GM23338 (cell line): Measurements from ENCODE around the gene MRTFA.

Source experiments
- CREB1 ChIP-seq: fragments of 250-450 bp; sonication (Bioruptor Pico); IDR thresholded peaks from 2 replicates; pipeline ENCODE4 v1.5.0; 2020; ENCODE audit warnings: low read depth, mild to moderate bottlenecking, moderate library complexity
- EZH2 ChIP-seq: fragments of 200-600 bp; sonication (generic); IDR thresholded peaks from one replicate; pipeline ENCODE4 v1.8.0; 2017; ENCODE audit warnings: antibody characterized with exemption, mild to moderate bottlenecking, low read depth; ENCODE audit not compliant: unreplicated experiment
- EZH2phosphoT487 ChIP-seq: fragments of 200-600 bp; sonication (generic); IDR thresholded peaks from one replicate; pipeline ENCODE4 v1.8.1; 2018; ENCODE audit warnings: antibody characterized with exemption; ENCODE audit not compliant: unreplicated experiment
- JUNB ChIP-seq: IDR thresholded peaks from one replicate; pipeline ENCODE4 v1.6.1; 2016; ENCODE audit warnings: antibody characterized with exemption; ENCODE audit not compliant: unreplicated experiment
- POLR2AphosphoS5 ChIP-seq: IDR thresholded peaks from 2 replicates; pipeline ENCODE4 v1.6.1; 2016; ENCODE audit warnings: antibody characterized with exemption, low read depth
- REST ChIP-seq: IDR thresholded peaks from one replicate; pipeline ENCODE4 v1.6.1; 2018; ENCODE audit warnings: antibody characterized with exemption; ENCODE audit not compliant: unreplicated experiment
- ZNF462 ChIP-seq: fragments of 250-450 bp; sonication (Bioruptor Pico); IDR thresholded peaks from 2 replicates; pipeline ENCODE4 v1.5.0; 2020; ENCODE audit warnings: mild to moderate bottlenecking, moderate library complexity
- TF ChIP-seq, protein P1 (sequence below), 2 experiments: fragments of 200-600 bp in 1 of 2; sonication (generic) in 1 of 2; conservative IDR thresholded peaks; 2 replicates each; pipeline versions ENCODE4 v1.5.1 to v1.6.1; 2016 to 2017; ENCODE audit warnings: antibody characterized with exemption in 2 of 2, low read depth in 2 of 2, mild to moderate bottlenecking in 2 of 2, moderate library complexity in 1 of 2
- TF ChIP-seq, protein P2 (sequence below): IDR thresholded peaks from 2 replicates; pipeline ENCODE4 v1.6.1; 2016; ENCODE audit warnings: antibody characterized with exemption

GRCh38 chr22:40516416-40516815 is 120.1 kb downstream of the MRTFA start:
- TF ChIP-seq, protein P1, sequence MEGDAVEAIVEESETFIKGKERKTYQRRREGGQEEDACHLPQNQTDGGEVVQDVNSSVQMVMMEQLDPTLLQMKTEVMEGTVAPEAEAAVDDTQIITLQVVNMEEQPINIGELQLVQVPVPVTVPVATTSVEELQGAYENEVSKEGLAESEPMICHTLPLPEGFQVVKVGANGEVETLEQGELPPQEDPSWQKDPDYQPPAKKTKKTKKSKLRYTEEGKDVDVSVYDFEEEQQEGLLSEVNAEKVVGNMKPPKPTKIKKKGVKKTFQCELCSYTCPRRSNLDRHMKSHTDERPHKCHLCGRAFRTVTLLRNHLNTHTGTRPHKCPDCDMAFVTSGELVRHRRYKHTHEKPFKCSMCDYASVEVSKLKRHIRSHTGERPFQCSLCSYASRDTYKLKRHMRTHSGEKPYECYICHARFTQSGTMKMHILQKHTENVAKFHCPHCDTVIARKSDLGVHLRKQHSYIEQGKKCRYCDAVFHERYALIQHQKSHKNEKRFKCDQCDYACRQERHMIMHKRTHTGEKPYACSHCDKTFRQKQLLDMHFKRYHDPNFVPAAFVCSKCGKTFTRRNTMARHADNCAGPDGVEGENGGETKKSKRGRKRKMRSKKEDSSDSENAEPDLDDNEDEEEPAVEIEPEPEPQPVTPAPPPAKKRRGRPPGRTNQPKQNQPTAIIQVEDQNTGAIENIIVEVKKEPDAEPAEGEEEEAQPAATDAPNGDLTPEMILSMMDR (conservative IDR thresholded peaks at IDR 0.05; ENCODE audit: low read depth in 2 of 2) = no peak
- TF ChIP-seq REST (no peak), EZH2 (no peak), EZH2phosphoT487 (no peak), POLR2AphosphoS5 (no peak), JUNB (no peak), CREB1 (CRISPR knock-in tag) (no peak), ZNF462 (no peak)
- TF ChIP-seq, protein P2, sequence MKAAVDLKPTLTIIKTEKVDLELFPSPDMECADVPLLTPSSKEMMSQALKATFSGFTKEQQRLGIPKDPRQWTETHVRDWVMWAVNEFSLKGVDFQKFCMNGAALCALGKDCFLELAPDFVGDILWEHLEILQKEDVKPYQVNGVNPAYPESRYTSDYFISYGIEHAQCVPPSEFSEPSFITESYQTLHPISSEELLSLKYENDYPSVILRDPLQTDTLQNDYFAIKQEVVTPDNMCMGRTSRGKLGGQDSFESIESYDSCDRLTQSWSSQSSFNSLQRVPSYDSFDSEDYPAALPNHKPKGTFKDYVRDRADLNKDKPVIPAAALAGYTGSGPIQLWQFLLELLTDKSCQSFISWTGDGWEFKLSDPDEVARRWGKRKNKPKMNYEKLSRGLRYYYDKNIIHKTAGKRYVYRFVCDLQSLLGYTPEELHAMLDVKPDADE = no peak
